GM23338 (cell line): Measurements from ENCODE around the gene ZNF217. TPM values are rescaled to one million over a fixed set of nuclear protein-coding genes. Genes with fewer than 3 reads are reported as not detected.
"Not testable (repeated sequence)": the region's sequence is repeated elsewhere in the genome, so short reads cannot be mapped to it uniquely, and the experiment has no call there.

Experiments used
- ATAC-seq: fragments of 200-7000 bp; cut with Tn5 transposase; 3 replicates; pipeline ENCODE4 v1.9.1; 2020
- DNase-seq: peaks from one replicate; pipeline ENCODE4 v3.0.0-alpha.2; 2015; ENCODE audit warnings: low spot score
- H2AFZ ChIP-seq: fragments of 200-600 bp; sonication (generic); 2 replicates; pipeline ENCODE4 v1.8.0; 2016; ENCODE audit warnings: antibody characterized with exemption, mild to moderate bottlenecking, moderate library complexity
- H3F3A ChIP-seq: fragments of 200-600 bp; sonication (generic); replicated peaks from 2 replicates; pipeline ENCODE4 v1.8.0; 2017; ENCODE audit warnings: antibody characterized with exemption, mixed run types, low read depth
- H3K27ac ChIP-seq: fragments of 200-600 bp; sonication (generic); 2 replicates; pipeline ENCODE4 v1.6.1; 2016; ENCODE audit warnings: low read depth
- H3K27me3 ChIP-seq: fragments of 200-600 bp; sonication (generic); 2 replicates; pipeline ENCODE4 v1.8.0; 2016; ENCODE audit warnings: mild to moderate bottlenecking, mixed run types, moderate library complexity; ENCODE audit not compliant: insufficient read depth
- H3K36me3 ChIP-seq: fragments of 200-600 bp; sonication (generic); 2 replicates; pipeline ENCODE4 v1.8.0; 2016; ENCODE audit warnings: mild to moderate bottlenecking; ENCODE audit not compliant: insufficient read depth
- H3K4me1 ChIP-seq: fragments of 200-600 bp; sonication (generic); 2 replicates; pipeline ENCODE4 v1.8.0; 2016; ENCODE audit warnings: mild to moderate bottlenecking, moderate library complexity; ENCODE audit not compliant: insufficient read depth
- H3K4me2 ChIP-seq: fragments of 200-600 bp; sonication (generic); 2 replicates; pipeline ENCODE4 v1.7.1; 2017; ENCODE audit warnings: mixed run types
- H3K4me3 ChIP-seq: fragments of 200-600 bp; sonication (generic); 2 replicates; pipeline ENCODE4 v1.6.1; 2016; ENCODE audit warnings: mixed run types
- H3K79me2 ChIP-seq: fragments of 200-600 bp; sonication (generic); replicated peaks from 2 replicates; pipeline ENCODE4 v1.8.0; 2017; ENCODE audit warnings: mild to moderate bottlenecking; ENCODE audit not compliant: insufficient read depth
- H3K9me2 ChIP-seq: fragments of 200-600 bp; sonication (generic); 2 replicates; pipeline ENCODE4 v1.8.0; 2017; ENCODE audit not compliant: insufficient read depth
- H4K20me1 ChIP-seq: fragments of 200-600 bp; sonication (generic); replicated peaks from 2 replicates; pipeline ENCODE4 v1.8.0; 2017; ENCODE audit warnings: mild to moderate bottlenecking; ENCODE audit not compliant: insufficient read depth
- H3K27ac Mint-ChIP-seq: 2 replicates; pipeline ENCODE4 v1.8.0; 2020; ENCODE audit warnings: inconsistent platforms, mild to moderate bottlenecking, moderate library complexity, mixed read lengths
- H3K27me3 Mint-ChIP-seq: 3 replicates; pipeline ENCODE4 v1.8.0; 2022; ENCODE audit warnings: low read depth, mild to moderate bottlenecking, moderate library complexity, mixed read lengths, inconsistent platforms; ENCODE audit not compliant: insufficient read depth, poor library complexity
- H3K36me3 Mint-ChIP-seq: 3 replicates; pipeline ENCODE4 v1.8.0; 2021; ENCODE audit warnings: low read depth, mild to moderate bottlenecking, inconsistent platforms, moderate library complexity, mixed read lengths
- H3K4me1 Mint-ChIP-seq: 3 replicates; pipeline ENCODE4 v1.8.0; 2020; ENCODE audit warnings: mild to moderate bottlenecking, inconsistent platforms, mixed read lengths
- H3K4me3 Mint-ChIP-seq: 3 replicates; pipeline ENCODE4 v1.8.0; 2021; ENCODE audit warnings: moderate library complexity, mild to moderate bottlenecking, inconsistent platforms, mixed read lengths
- H3K9me3 Mint-ChIP-seq: 3 replicates; pipeline ENCODE4 v1.8.0; 2020; ENCODE audit warnings: moderate library complexity, mild to moderate bottlenecking, inconsistent platforms, mixed read lengths
- CREB1 ChIP-seq: fragments of 250-450 bp; sonication (Bioruptor Pico); IDR thresholded peaks from 2 replicates; pipeline ENCODE4 v1.5.0; 2020; ENCODE audit warnings: low read depth, mild to moderate bottlenecking, moderate library complexity
- EZH2 ChIP-seq: fragments of 200-600 bp; sonication (generic); IDR thresholded peaks from one replicate; pipeline ENCODE4 v1.8.0; 2017; ENCODE audit warnings: antibody characterized with exemption, mild to moderate bottlenecking, low read depth; ENCODE audit not compliant: unreplicated experiment
- NANOG ChIP-seq: IDR thresholded peaks from 2 replicates; pipeline ENCODE4 v1.6.1; 2016; ENCODE audit warnings: antibody characterized with exemption, borderline replicate concordance
- POLR2AphosphoS5 ChIP-seq: IDR thresholded peaks from 2 replicates; pipeline ENCODE4 v1.6.1; 2016; ENCODE audit warnings: antibody characterized with exemption, low read depth
- STAT1 ChIP-seq: IDR thresholded peaks from one replicate; pipeline ENCODE4 v1.6.1; 2016; ENCODE audit warnings: antibody characterized with exemption; ENCODE audit not compliant: unreplicated experiment
- ZNF114 ChIP-seq: fragments of 250-450 bp; sonication (Bioruptor Pico); IDR thresholded peaks from 2 replicates; pipeline ENCODE4 v1.5.0; 2020; ENCODE audit warnings: mild to moderate bottlenecking, moderate library complexity
- ZNF331 ChIP-seq: fragments of 250-450 bp; sonication (Bioruptor Pico); IDR thresholded peaks from 2 replicates; pipeline ENCODE4 v1.5.0; 2020; ENCODE audit warnings: low read depth, mild to moderate bottlenecking, moderate library complexity
- polyA plus RNA-seq: library from polyadenylated mRNA; unstranded; fragments of >200 nt; fragmentation: Nextera tagmentation; extraction: Ambion mirVana; gene quantifications from 2 replicates; pipeline ENCODE4 v1.2.1, GENCODE V29; 2016
- total RNA-seq: library from RNA; depleted of rRNA; stranded (reverse); fragments of >200 nt; shearing (Covaris generic); gene quantifications from 2 replicates; pipeline ENCODE4 v1.2.3, GENCODE V29; 2014
- TF ChIP-seq, protein P1 (sequence below): fragments of 250-450 bp; sonication (Bioruptor Pico); IDR thresholded peaks from 2 replicates; pipeline ENCODE4 v1.5.0; 2020; ENCODE audit warnings: mild to moderate bottlenecking, moderate library complexity
- TF ChIP-seq, protein P2 (sequence below), 2 experiments: fragments of 200-600 bp in 1 of 2; sonication (generic) in 1 of 2; conservative IDR thresholded peaks; 2 replicates each; pipeline versions ENCODE4 v1.5.1 to v1.6.1; 2016 to 2017; ENCODE audit warnings: antibody characterized with exemption in 2 of 2, low read depth in 2 of 2, mild to moderate bottlenecking in 2 of 2, moderate library complexity in 1 of 2

The ZNF217 gene
- total and polyA plus RNA-seq, 2 experiments from 2014 or later: 32.8 to 78.0 TPM

DNA sequence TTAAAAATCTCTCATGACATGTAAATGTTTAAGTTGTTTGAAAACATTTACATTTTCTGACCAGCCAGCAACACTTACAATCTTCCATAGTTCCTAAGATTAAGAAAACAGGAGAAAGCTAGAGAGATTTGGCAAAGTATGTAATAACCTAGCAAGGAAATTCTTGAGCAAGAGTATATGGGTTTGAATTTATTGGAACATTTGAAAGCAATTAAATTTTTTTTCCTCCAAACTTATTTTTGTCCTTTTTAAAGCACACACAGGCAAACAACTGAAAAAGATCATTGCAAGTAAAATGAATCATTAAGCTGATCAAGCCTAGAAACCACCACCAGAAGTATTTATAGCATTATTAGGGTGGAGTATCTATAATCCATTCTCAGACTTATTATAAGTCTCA, 20.1 kb upstream of the ZNF217 start (continued):
- TF ChIP-seq, protein P1, sequence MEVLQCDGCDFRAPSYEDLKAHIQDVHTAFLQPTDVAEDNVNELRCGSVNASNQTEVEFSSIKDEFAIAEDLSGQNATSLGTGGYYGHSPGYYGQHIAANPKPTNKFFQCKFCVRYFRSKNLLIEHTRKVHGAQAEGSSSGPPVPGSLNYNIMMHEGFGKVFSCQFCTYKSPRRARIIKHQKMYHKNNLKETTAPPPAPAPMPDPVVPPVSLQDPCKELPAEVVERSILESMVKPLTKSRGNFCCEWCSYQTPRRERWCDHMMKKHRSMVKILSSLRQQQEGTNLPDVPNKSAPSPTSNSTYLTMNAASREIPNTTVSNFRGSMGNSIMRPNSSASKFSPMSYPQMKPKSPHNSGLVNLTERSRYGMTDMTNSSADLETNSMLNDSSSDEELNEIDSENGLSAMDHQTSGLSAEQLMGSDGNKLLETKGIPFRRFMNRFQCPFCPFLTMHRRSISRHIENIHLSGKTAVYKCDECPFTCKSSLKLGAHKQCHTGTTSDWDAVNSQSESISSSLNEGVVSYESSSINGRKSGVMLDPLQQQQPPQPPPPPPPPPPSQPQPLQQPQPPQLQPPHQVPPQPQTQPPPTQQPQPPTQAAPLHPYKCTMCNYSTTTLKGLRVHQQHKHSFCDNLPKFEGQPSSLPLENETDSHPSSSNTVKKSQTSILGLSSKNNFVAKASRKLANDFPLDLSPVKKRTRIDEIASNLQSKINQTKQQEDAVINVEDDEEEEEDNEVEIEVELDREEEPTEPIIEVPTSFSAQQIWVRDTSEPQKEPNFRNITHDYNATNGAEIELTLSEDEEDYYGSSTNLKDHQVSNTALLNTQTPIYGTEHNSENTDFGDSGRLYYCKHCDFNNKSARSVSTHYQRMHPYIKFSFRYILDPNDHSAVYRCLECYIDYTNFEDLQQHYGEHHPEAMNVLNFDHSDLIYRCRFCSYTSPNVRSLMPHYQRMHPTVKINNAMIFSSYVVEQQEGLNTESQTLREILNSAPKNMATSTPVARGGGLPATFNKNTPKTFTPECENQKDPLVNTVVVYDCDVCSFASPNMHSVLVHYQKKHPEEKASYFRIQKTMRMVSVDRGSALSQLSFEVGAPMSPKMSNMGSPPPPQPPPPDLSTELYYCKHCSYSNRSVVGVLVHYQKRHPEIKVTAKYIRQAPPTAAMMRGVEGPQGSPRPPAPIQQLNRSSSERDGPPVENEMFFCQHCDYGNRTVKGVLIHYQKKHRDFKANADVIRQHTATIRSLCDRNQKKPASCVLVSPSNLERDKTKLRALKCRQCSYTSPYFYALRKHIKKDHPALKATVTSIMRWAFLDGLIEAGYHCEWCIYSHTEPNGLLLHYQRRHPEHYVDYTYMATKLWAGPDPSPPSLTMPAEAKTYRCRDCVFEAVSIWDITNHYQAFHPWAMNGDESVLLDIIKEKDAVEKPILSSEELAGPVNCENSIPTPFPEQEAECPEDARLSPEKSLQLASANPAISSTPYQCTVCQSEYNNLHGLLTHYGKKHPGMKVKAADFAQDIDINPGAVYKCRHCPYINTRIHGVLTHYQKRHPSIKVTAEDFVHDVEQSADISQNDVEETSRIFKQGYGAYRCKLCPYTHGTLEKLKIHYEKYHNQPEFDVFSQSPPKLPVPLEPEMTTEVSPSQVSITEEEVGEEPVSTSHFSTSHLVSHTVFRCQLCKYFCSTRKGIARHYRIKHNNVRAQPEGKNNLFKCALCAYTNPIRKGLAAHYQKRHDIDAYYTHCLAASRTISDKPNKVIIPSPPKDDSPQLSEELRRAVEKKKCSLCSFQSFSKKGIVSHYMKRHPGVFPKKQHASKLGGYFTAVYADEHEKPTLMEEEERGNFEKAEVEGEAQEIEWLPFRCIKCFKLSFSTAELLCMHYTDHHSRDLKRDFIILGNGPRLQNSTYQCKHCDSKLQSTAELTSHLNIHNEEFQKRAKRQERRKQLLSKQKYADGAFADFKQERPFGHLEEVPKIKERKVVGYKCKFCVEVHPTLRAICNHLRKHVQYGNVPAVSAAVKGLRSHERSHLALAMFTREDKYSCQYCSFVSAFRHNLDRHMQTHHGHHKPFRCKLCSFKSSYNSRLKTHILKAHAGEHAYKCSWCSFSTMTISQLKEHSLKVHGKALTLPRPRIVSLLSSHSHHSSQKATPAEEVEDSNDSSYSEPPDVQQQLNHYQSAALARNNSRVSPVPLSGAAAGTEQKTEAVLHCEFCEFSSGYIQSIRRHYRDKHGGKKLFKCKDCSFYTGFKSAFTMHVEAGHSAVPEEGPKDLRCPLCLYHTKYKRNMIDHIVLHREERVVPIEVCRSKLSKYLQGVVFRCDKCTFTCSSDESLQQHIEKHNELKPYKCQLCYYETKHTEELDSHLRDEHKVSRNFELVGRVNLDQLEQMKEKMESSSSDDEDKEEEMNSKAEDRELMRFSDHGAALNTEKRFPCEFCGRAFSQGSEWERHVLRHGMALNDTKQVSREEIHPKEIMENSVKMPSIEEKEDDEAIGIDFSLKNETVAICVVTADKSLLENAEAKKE (CRISPR knock-in tag): no peak
- TF ChIP-seq POLR2AphosphoS5 (no peak), ZNF114 (no peak), CREB1 (CRISPR knock-in tag) (no peak), STAT1 (no peak), EZH2 (no peak), NANOG (no peak), ZNF331 (CRISPR knock-in tag) (no peak)
- TF ChIP-seq, protein P2, sequence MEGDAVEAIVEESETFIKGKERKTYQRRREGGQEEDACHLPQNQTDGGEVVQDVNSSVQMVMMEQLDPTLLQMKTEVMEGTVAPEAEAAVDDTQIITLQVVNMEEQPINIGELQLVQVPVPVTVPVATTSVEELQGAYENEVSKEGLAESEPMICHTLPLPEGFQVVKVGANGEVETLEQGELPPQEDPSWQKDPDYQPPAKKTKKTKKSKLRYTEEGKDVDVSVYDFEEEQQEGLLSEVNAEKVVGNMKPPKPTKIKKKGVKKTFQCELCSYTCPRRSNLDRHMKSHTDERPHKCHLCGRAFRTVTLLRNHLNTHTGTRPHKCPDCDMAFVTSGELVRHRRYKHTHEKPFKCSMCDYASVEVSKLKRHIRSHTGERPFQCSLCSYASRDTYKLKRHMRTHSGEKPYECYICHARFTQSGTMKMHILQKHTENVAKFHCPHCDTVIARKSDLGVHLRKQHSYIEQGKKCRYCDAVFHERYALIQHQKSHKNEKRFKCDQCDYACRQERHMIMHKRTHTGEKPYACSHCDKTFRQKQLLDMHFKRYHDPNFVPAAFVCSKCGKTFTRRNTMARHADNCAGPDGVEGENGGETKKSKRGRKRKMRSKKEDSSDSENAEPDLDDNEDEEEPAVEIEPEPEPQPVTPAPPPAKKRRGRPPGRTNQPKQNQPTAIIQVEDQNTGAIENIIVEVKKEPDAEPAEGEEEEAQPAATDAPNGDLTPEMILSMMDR (conservative IDR thresholded peaks at IDR 0.05; ENCODE audit: low read depth in 2 of 2): no peak

DNA sequence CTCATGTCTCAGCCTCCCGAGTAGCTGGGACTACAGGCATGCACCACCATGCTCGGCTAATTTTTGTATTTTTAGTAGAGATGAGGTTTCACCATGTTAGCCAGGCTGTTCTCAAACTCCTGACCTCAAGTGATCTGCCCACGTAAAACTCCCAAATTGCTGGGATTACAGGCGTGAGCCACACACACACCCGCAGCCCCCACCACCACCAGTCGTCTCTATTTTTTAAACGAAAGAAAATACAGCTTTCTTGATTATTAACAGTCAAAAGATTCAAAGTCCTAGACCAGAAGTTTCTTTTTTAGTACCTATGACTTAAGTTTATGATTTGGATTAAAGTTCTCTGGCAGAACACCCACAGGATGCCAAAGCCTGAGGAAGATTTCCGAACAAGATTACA, 18.6 kb upstream of the ZNF217 start:
- Histone ChIP-seq H3K27ac (peak overlapping the region; percentile 64), H3K4me1 (peaks cover 38% of the 10 kb centered on the region)
- Mint-ChIP-seq H3K4me1 (peaks cover 37% of the 10 kb centered on the region), H3K27ac (peak overlapping the region; percentile 81; the same call in 1 of the 2 replicates)
- H3K4me3 Mint-ChIP-seq, H3K9me2 ChIP-seq, H3K27me3 ChIP-seq, H3K36me3 ChIP-seq, H3K27me3 Mint-ChIP-seq, H3K9me3 Mint-ChIP-seq, H4K20me1 ChIP-seq, H3F3A ChIP-seq, H3K4me2 ChIP-seq, ATAC-seq, H3K4me3 ChIP-seq, H3K36me3 Mint-ChIP-seq, H2AFZ ChIP-seq, H3K79me2 ChIP-seq, DNase-seq: not testable (repeated sequence)
